OCI-LY1 (cell line): ENCODE results near the gene SCIMP.

Experiments
- H2AFZ ChIP-seq: fragments of 200-600 bp; sonication (generic), shearing (Covaris generic); 2 replicates; pipeline ENCODE4 v1.6.0; 2014; ENCODE audit warnings: antibody characterized with exemption, mild to moderate bottlenecking, low read length
- H3F3A ChIP-seq: fragments of 200-600 bp; sonication (generic), shearing (Covaris generic); 2 replicates; pipeline ENCODE4 v1.6.0; 2014; ENCODE audit warnings: mild to moderate bottlenecking, antibody characterized with exemption, low read length, moderate library complexity; ENCODE audit not compliant: insufficient read depth
- H3K27ac ChIP-seq: fragments of 200-600 bp; sonication (generic); 2 replicates; pipeline ENCODE4 v1.5.1; 2014; ENCODE audit warnings: low read length, mixed run types, mild to moderate bottlenecking, low read depth; ENCODE audit not compliant: poor library complexity, severe bottlenecking
- H3K27me3 ChIP-seq: fragments of 200-600 bp; sonication (generic); 2 replicates; pipeline ENCODE4 v1.6.0; 2014; ENCODE audit warnings: antibody characterized with exemption, mild to moderate bottlenecking, low read length, moderate library complexity; ENCODE audit not compliant: insufficient read depth
- H3K36me3 ChIP-seq: fragments of 200-600 bp; sonication (generic); 2 replicates; pipeline ENCODE4 v1.6.1; 2014; ENCODE audit warnings: mild to moderate bottlenecking, antibody characterized with exemption, low read length, moderate library complexity, mixed read lengths; ENCODE audit not compliant: insufficient read depth
- H3K4me1 ChIP-seq: fragments of 200-600 bp; sonication (generic); 2 replicates; pipeline ENCODE4 v1.5.1; 2014; ENCODE audit warnings: mild to moderate bottlenecking, low read length, moderate library complexity; ENCODE audit not compliant: insufficient read depth, severe bottlenecking
- H3K4me2 ChIP-seq: fragments of 200-600 bp; sonication (generic), shearing (Covaris generic); 2 replicates; pipeline ENCODE4 v1.6.1; 2014; ENCODE audit warnings: low read length
- H3K4me3 ChIP-seq: fragments of 200-600 bp; sonication (generic); 2 replicates; pipeline ENCODE4 v1.5.1; 2014; ENCODE audit warnings: low read length, low read depth, mild to moderate bottlenecking, mixed read lengths; ENCODE audit not compliant: poor library complexity, severe bottlenecking
- H3K79me2 ChIP-seq: fragments of 200-600 bp; shearing (Covaris generic); 2 replicates; pipeline ENCODE4 v1.6.1; 2016; ENCODE audit warnings: mixed run types, low read length, mixed read lengths; ENCODE audit not compliant: insufficient read depth
- H3K9ac ChIP-seq: fragments of 200-600 bp; sonication (generic), shearing (Covaris generic); 2 replicates; pipeline ENCODE4 v1.6.1; 2014; ENCODE audit warnings: mild to moderate bottlenecking, low read length, mixed read lengths
- H3K9me2 ChIP-seq: fragments of 200-600 bp; sonication (generic), shearing (Covaris generic); 2 replicates; pipeline ENCODE4 v1.6.1; 2014; ENCODE audit warnings: low read depth, mild to moderate bottlenecking, low read length, mixed read lengths
- H3K9me3 ChIP-seq: fragments of 200-600 bp; shearing (Covaris generic); 2 replicates; pipeline ENCODE4 v1.6.1; 2014; ENCODE audit warnings: low read length, mixed read lengths
- H4K20me1 ChIP-seq: fragments of 200-600 bp; sonication (generic), shearing (Covaris generic); 2 replicates; pipeline ENCODE4 v1.6.0; 2016; ENCODE audit warnings: mild to moderate bottlenecking, low read length; ENCODE audit not compliant: insufficient read depth
- EZH2 ChIP-seq: fragments of 200-600 bp; sonication (generic), shearing (Covaris generic); IDR thresholded peaks from 2 replicates; pipeline ENCODE4 v1.8.0; 2017; ENCODE audit warnings: borderline replicate concordance, mixed run types, mild to moderate bottlenecking, antibody characterized with exemption, low read length, moderate library complexity, mixed read lengths
- TF ChIP-seq, protein P1 (sequence below): fragments of 200-600 bp; sonication (generic), shearing (Covaris generic); IDR thresholded peaks from 2 replicates; pipeline ENCODE4 v1.5.1; 2017; ENCODE audit warnings: mild to moderate bottlenecking, antibody characterized with exemption, low read length, moderate library complexity, mixed read lengths

SCIMP gene

GRCh38 chr17:5210614-5211252, 23.9 kb downstream of the SCIMP start:
- H4K20me1 ChIP-seq: no peaks in the 10 kb centered on the region
- H3K9me3 ChIP-seq: no peaks in the 10 kb centered on the region
- no peaks in the 10 kb centered on the region for H3K79me2 ChIP-seq
- H3K27ac ChIP-seq: peak overlapping the region; percentile 54
- H3K4me3 ChIP-seq: no peak overlapping the region
- no peaks in the 10 kb centered on the region for H3K27me3 ChIP-seq
- peak overlapping the region; percentile 30 for H3K4me2 ChIP-seq
- TF ChIP-seq EZH2: no peak
- TF ChIP-seq, protein P1, sequence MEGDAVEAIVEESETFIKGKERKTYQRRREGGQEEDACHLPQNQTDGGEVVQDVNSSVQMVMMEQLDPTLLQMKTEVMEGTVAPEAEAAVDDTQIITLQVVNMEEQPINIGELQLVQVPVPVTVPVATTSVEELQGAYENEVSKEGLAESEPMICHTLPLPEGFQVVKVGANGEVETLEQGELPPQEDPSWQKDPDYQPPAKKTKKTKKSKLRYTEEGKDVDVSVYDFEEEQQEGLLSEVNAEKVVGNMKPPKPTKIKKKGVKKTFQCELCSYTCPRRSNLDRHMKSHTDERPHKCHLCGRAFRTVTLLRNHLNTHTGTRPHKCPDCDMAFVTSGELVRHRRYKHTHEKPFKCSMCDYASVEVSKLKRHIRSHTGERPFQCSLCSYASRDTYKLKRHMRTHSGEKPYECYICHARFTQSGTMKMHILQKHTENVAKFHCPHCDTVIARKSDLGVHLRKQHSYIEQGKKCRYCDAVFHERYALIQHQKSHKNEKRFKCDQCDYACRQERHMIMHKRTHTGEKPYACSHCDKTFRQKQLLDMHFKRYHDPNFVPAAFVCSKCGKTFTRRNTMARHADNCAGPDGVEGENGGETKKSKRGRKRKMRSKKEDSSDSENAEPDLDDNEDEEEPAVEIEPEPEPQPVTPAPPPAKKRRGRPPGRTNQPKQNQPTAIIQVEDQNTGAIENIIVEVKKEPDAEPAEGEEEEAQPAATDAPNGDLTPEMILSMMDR: no peak
- no peak overlapping the region for H2AFZ ChIP-seq
- H3K4me1 ChIP-seq: peaks cover 28% of the 10 kb centered on the region
- no peaks in the 10 kb centered on the region for H3K36me3 ChIP-seq
- no peaks in the 10 kb centered on the region for H3F3A ChIP-seq
- no peak overlapping the region; the same call in 1 of the 2 replicates for H3K9ac ChIP-seq
- no peaks in the 10 kb centered on the region for H3K9me2 ChIP-seq

DNA sequence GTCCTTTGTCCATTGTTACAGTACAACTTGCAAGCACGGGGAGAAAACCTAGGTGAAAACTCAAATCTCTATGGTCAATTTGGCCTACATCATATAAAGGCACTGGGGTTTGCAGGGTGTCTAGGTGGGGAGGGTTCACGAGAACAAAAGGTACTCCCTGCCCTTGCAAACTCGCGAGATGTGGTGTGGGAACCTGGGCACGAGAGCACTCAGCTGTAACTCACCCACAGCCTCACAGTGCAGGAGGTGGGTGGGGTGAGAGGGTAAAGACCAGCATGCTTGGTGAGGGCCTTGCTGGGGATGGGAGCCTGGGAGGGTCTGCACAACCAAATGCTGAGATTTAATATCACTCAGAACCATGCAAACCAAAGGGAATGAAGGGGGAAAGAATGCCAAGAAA, 24.6 kb downstream of the SCIMP start:
- H3K27me3 ChIP-seq: no peaks in the 10 kb centered on the region

GRCh38 chr17:5209396-5209795, 25.3 kb downstream of the SCIMP start:
- no peaks in the 10 kb centered on the region for H3K36me3 ChIP-seq
- no peaks in the 10 kb centered on the region for H3K79me2 ChIP-seq
- H3K27ac ChIP-seq: no peak overlapping the region
- peaks cover 28% of the 10 kb centered on the region for H3K4me1 ChIP-seq
- H4K20me1 ChIP-seq: no peaks in the 10 kb centered on the region
- no peaks in the 10 kb centered on the region for H3F3A ChIP-seq
- no peaks in the 10 kb centered on the region for H3K9me3 ChIP-seq
- no peak overlapping the region for H3K4me3 ChIP-seq
- H2AFZ ChIP-seq: no peak overlapping the region
- H3K4me2 ChIP-seq: no peak overlapping the region
- H3K9ac ChIP-seq: no peak overlapping the region
- no peaks in the 10 kb centered on the region for H3K9me2 ChIP-seq
- H3K27me3 ChIP-seq: no peaks in the 10 kb centered on the region
- no peak for TF ChIP-seq EZH2
- TF ChIP-seq, protein P1: no peak

More for the DNA sequence above, 24.6 kb downstream of the SCIMP start:
- peak overlapping the region; percentile 54 for H3K27ac ChIP-seq
- H4K20me1 ChIP-seq: no peaks in the 10 kb centered on the region
- no peaks in the 10 kb centered on the region for H3K9me3 ChIP-seq
- H3F3A ChIP-seq: no peaks in the 10 kb centered on the region
- H3K4me1 ChIP-seq: peaks cover 28% of the 10 kb centered on the region
- H3K36me3 ChIP-seq: no peaks in the 10 kb centered on the region
- H3K9me2 ChIP-seq: no peaks in the 10 kb centered on the region
- no peak overlapping the region for H3K4me3 ChIP-seq
- H3K4me2 ChIP-seq: peak overlapping the region; percentile 30; the same call in 1 of the 2 replicates
- TF ChIP-seq EZH2: no peak
- TF ChIP-seq, protein P1: no peak
- H3K79me2 ChIP-seq: no peaks in the 10 kb centered on the region
- H3K9ac ChIP-seq: peak overlapping the region; percentile 11; the same call in 1 of the 2 replicates
- H2AFZ ChIP-seq: no peak overlapping the region
